ENCODE results near the gene RHCG. TPM values are rescaled to one million over a fixed set of nuclear protein-coding genes. Genes with fewer than 3 reads are reported as not detected.

RHCG gene
- total and polyA plus RNA-seq, 2 donors (not counting 1 experiment from before 2014, with no cell fraction given) = under 0.01 TPM; not detected in 1

DNA sequence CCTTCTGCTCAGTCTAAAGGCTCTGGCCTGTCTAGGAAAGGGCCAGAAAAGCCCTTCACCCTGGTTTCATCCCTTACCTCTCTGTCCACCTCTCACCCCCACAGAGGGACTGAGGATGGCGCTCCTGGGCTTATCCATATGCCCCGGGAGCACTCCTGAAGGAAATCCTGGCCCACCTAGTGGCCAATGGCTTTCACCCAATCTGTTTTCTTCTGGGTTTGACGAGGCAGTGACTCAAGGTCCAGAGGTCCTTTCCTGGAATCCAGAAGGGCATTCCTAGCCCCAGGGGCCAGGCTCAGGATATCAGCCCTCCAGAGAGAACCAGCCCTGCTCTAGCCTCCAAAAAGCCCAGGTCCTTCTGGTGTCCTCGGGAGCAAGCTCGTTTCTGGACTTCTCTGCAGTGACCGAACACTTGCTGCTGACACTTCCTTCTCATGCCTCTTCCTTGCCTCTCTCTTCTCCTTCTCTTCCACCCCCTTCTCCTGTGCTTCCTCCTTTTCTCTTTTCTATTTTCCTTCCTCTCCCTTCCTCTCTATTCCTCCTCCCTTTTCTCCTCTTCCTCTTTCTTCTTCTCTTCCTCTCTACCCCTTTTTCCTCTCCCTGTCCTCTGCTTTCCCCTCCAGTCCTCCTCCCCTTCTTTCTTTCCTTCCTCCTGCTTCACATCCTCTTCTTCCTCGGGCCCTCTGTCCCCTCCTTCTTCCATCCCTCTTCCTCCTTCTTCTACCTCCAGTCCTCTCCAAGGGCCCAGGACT lies 59.6 kb downstream of the RHCG start:
- Histone ChIP-seq H3K36me3 (ENCODE audit: control insufficient read depth, insufficient read depth, low read length) (no peaks in the 10 kb centered on the region), H3K9ac (ENCODE audit: insufficient read depth, low read length) (no peak overlapping the region), H3K4me2 (ENCODE audit: extremely low read depth, insufficient read depth, low read length) (no peak overlapping the region)

GRCh38 chr15:89435362-89435761 lies 61.0 kb downstream of the RHCG start:
- Histone ChIP-seq H3K27me3 (ENCODE audit: control insufficient read depth, insufficient read depth, low read length) (peaks cover 29% of the 10 kb centered on the region), H3K4me1 (ENCODE audit: control insufficient read depth, extremely low read depth, insufficient read depth, low read length) (no peaks in the 10 kb centered on the region), H3K27ac (ENCODE audit: insufficient read depth, low read length) (no peak overlapping the region), H3K9me3 (ENCODE audit: control insufficient read depth, insufficient read depth, low read depth, low read length) (no peaks in the 10 kb centered on the region), H3K36me3 (ENCODE audit: control insufficient read depth, insufficient read depth, low read length) (no peaks in the 10 kb centered on the region), H2AFZ (ENCODE audit: low read length) (no peak overlapping the region), H3K4me2 (ENCODE audit: extremely low read depth, insufficient read depth, low read length) (no peak overlapping the region), H3K4me3 (replicated peaks in 1 of 4; ENCODE audit: control extremely low read depth in 1 of 4, insufficient read depth in 1 of 4, low read depth in 3 of 4, low read length in 4 of 4) (no peak overlapping the region), H3K79me2 (ENCODE audit: control insufficient read depth, insufficient read depth, low read length) (no peaks in the 10 kb centered on the region), H4K20me1 (ENCODE audit: control insufficient read depth, extremely low read depth, insufficient read depth, low read length) (no peaks in the 10 kb centered on the region), H3K9ac (ENCODE audit: insufficient read depth, low read length) (no peak overlapping the region)
- no peak for DNase-seq (ENCODE audit: low read depth in 2 of 2)
- no peak for TF ChIP-seq EZH2 (IDR thresholded peaks at IDR 0.05; ENCODE audit: low read length, missing control alignments)
- no peak for TF ChIP-seq CTCF (conservative IDR thresholded peaks at IDR 0.05 in 1 of 2, IDR thresholded peaks at IDR 0.05 in 1 of 2; ENCODE audit: low read depth in 1 of 2, low read length in 2 of 2)

More for the DNA sequence above, 59.6 kb downstream of the RHCG start:
- Histone ChIP-seq H3K4me3 (replicated peaks in 1 of 4; ENCODE audit: control extremely low read depth in 1 of 4, insufficient read depth in 1 of 4, low read depth in 3 of 4, low read length in 4 of 4) (no peak overlapping the region), H3K79me2 (ENCODE audit: control insufficient read depth, insufficient read depth, low read length) (no peaks in the 10 kb centered on the region), H3K27me3 (ENCODE audit: control insufficient read depth, insufficient read depth, low read length) (peaks cover 29% of the 10 kb centered on the region), H4K20me1 (ENCODE audit: control insufficient read depth, extremely low read depth, insufficient read depth, low read length) (no peaks in the 10 kb centered on the region), H3K9me3 (ENCODE audit: control insufficient read depth, insufficient read depth, low read depth, low read length) (no peaks in the 10 kb centered on the region), H3K4me1 (ENCODE audit: control insufficient read depth, extremely low read depth, insufficient read depth, low read length) (no peaks in the 10 kb centered on the region), H3K27ac (ENCODE audit: insufficient read depth, low read length) (no peak overlapping the region), H2AFZ (ENCODE audit: low read length) (no peak overlapping the region)
- no peak for DNase-seq (ENCODE audit: low read depth in 2 of 2)
- no peak for TF ChIP-seq EZH2 (IDR thresholded peaks at IDR 0.05; ENCODE audit: low read length, missing control alignments)

GRCh38 chr15:89433686-89434085 lies 62.7 kb downstream of the RHCG start:
- Histone ChIP-seq H3K27me3 (ENCODE audit: control insufficient read depth, insufficient read depth, low read length) (peaks cover 29% of the 10 kb centered on the region), H2AFZ (ENCODE audit: low read length) (no peak overlapping the region), H3K4me1 (ENCODE audit: control insufficient read depth, extremely low read depth, insufficient read depth, low read length) (no peaks in the 10 kb centered on the region), H3K4me2 (ENCODE audit: extremely low read depth, insufficient read depth, low read length) (no peak overlapping the region), H3K36me3 (ENCODE audit: control insufficient read depth, insufficient read depth, low read length) (no peaks in the 10 kb centered on the region), H4K20me1 (ENCODE audit: control insufficient read depth, extremely low read depth, insufficient read depth, low read length) (no peaks in the 10 kb centered on the region), H3K79me2 (ENCODE audit: control insufficient read depth, insufficient read depth, low read length) (no peaks in the 10 kb centered on the region), H3K27ac (ENCODE audit: insufficient read depth, low read length) (no peak overlapping the region), H3K4me3 (replicated peaks in 1 of 4; ENCODE audit: control extremely low read depth in 1 of 4, insufficient read depth in 1 of 4, low read depth in 3 of 4, low read length in 4 of 4) (no peak overlapping the region), H3K9ac (ENCODE audit: insufficient read depth, low read length) (no peak overlapping the region), H3K9me3 (ENCODE audit: control insufficient read depth, insufficient read depth, low read depth, low read length) (no peaks in the 10 kb centered on the region)
- no peak for TF ChIP-seq CTCF (conservative IDR thresholded peaks at IDR 0.05 in 1 of 2, IDR thresholded peaks at IDR 0.05 in 1 of 2; ENCODE audit: low read depth in 1 of 2, low read length in 2 of 2)
- TF ChIP-seq EZH2 (IDR thresholded peaks at IDR 0.05; ENCODE audit: low read length, missing control alignments) = no peak
- no peak for DNase-seq (ENCODE audit: low read depth in 2 of 2)
